GM18873 (cell line): Measurements from ENCODE around the gene ADAM33.

Experiments used
- ATAC-seq: cut with Tn5 transposase; IDR thresholded peaks from one replicate; pipeline ENCODE4 v1.9.1; 2021; ENCODE audit warnings: mild to moderate bottlenecking, moderate library complexity, moderate number of reproducible peaks; ENCODE audit not compliant: unreplicated experiment, low FRiP score

The ADAM33 gene

GRCh38 chr20:3651204-3651962 lies 30.4 kb downstream of the ADAM33 start:
- ATAC-seq = no peak

- ATAC-seq = no peak
Observed at GRCh38 chr20:3648951-3649350, 32.9 kb downstream of the ADAM33 start.

- no peak for ATAC-seq
Observed at GRCh38 chr20:3647473-3647872, 34.3 kb downstream of the ADAM33 start.

GRCh38 chr20:3646651-3647050 lies 35.2 kb downstream of the ADAM33 start:
- no peak for ATAC-seq

- ATAC-seq = no peak
Observed at GRCh38 chr20:3646067-3646440, 35.8 kb downstream of the ADAM33 start.

GRCh38 chr20:3645309-3646066 lies 36.3 kb downstream of the ADAM33 start:
- no peak for ATAC-seq

GRCh38 chr20:3640259-3640658 lies 41.6 kb downstream of the ADAM33 start:
- no peak for ATAC-seq

- no peak for ATAC-seq
Observed at GRCh38 chr20:3635346-3635745, 46.5 kb downstream of the ADAM33 start.

GRCh38 chr20:3633913-3634478 lies 47.8 kb downstream of the ADAM33 start:
- no peak for ATAC-seq

GRCh38 chr20:3632311-3633004 lies 49.4 kb downstream of the ADAM33 start:
- ATAC-seq = no peak

GRCh38 chr20:3631534-3631933 lies 50.3 kb downstream of the ADAM33 start:
- ATAC-seq = no peak

- no peak for ATAC-seq
Observed at GRCh38 chr20:3630429-3630828, 51.4 kb downstream of the ADAM33 start.

- no peak for ATAC-seq
Observed at GRCh38 chr20:3629893-3630292, 51.9 kb downstream of the ADAM33 start.

GRCh38 chr20:3628502-3629314 lies 53.1 kb downstream of the ADAM33 start:
- no peak for ATAC-seq

GRCh38 chr20:3627476-3627875 lies 54.3 kb downstream of the ADAM33 start:
- no peak for ATAC-seq

- no peak for ATAC-seq
Observed at GRCh38 chr20:3622406-3622805, 59.4 kb downstream of the ADAM33 start.

GRCh38 chr20:3621111-3621510 lies 60.7 kb downstream of the ADAM33 start:
- ATAC-seq = no peak
